Activated B cell treated with CpG ODN at 0.5 μM for 24 hours (primary cell): ENCODE measurements around the gene GDF7. TPM values are rescaled to one million over a fixed set of nuclear protein-coding genes. Genes with fewer than 3 reads are reported as not detected.

Experiments used
- ATAC-seq: fragments of 200-7000 bp; cut with Tn5 transposase; one replicate; pipeline ENCODE4 v1.10.0; 2021; ENCODE audit warnings: low read depth, mild to moderate bottlenecking, moderate library complexity
- CTCF ChIA-PET: fragments of 350-600 bp; sonication (Branson Sonifier 250); formaldehyde crosslinking; loops from one replicate; lab custom pipeline; 2021; ENCODE audit warnings: antibody characterized with exemption; lab: Charles Lee
- POLR2A ChIA-PET: fragments of 350-600 bp; sonication (Branson Sonifier 250); formaldehyde crosslinking; loops from one replicate; lab custom pipeline; 2021; ENCODE audit warnings: antibody characterized with exemption; lab: Charles Lee
- DNase-seq: peaks from one replicate; pipeline ENCODE4 v3.0.0; 2022
- H3K27ac Mint-ChIP-seq: one replicate; pipeline ENCODE4 v1.8.0; 2020; ENCODE audit warnings: mixed read lengths
- H3K27me3 Mint-ChIP-seq: one replicate; pipeline ENCODE4 v1.8.0; 2021; ENCODE audit warnings: mixed read lengths
- H3K36me3 Mint-ChIP-seq: one replicate; pipeline ENCODE4 v1.8.0; 2021; ENCODE audit warnings: low read depth, mixed read lengths
- H3K4me1 Mint-ChIP-seq: one replicate; pipeline ENCODE4 v1.8.0; 2021; ENCODE audit warnings: mixed read lengths
- H3K4me3 Mint-ChIP-seq: one replicate; pipeline ENCODE4 v1.8.0; 2020; ENCODE audit warnings: mild to moderate bottlenecking, mixed read lengths
- H3K9me3 Mint-ChIP-seq: one replicate; pipeline ENCODE4 v1.8.0; 2020; ENCODE audit warnings: mixed read lengths
- intact Hi-C: fragments of 100-400 bp; cut with micrococcal nuclease; formaldehyde crosslinking; loops from one replicate; pipeline ENCODE4 v1.15.1; 2024
- total RNA-seq: library from RNA; stranded (reverse); gene quantifications from 2 replicates; pipeline ENCODE4 v1.2.3, GENCODE V29; 2022
- TF ChIP-seq, protein P1 (sequence below): fragments of 200-600 bp; IDR thresholded peaks from one replicate; pipeline ENCODE4 v1.8.0; 2022; ENCODE audit warnings: antibody characterized with exemption, mild to moderate bottlenecking

The GDF7 gene
- total RNA-seq, 1 donor from 2014 or later = 6.7 TPM

DNA sequence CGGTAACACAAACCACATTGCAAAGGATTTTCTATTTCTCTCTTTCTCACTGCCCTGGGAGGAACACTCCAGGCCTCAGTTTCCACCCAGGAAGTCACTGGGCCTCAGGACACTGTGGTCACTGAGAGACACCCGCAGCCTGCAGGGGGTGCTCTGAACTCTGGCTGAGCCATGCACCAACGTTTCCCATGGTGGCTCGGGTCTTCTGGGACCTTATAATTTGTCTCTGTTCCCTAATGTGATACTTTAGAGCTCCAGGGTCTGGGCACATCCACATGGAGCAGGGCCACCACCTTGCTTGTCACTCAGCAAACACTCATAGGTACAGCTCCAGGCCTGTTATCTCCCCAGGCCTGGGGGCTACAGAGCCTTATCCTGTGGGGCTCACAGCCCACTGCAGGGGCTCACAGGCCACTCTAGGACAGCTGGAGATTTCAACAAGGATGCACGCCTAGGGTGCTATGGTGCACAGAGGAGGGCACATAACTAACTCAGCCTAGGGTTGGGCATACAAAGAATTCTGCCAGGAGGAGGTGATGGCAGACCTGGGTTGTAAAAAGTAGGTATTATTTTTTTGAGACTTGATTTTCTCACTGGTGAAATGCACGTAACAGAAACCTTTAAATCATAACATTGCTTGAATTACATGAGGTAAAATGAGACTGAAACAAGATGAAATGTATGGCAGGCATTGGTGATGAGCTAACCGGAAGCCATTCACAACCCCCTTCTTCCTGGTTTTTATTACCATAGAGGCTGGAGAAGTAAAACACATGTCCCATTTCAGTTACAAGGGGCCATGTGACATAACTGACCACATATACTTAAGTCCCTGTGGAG is 13.0 kb upstream of the GDF7 start:
- ATAC-seq (no peak), DNase-seq (no peak)
- H3K4me1 Mint-ChIP-seq = peaks cover 20% of the 10 kb centered on the region
- H3K27me3 Mint-ChIP-seq = peaks cover 9% of the 10 kb centered on the region
- no peak overlapping the region for H3K27ac Mint-ChIP-seq
- CTCF ChIA-PET = interaction anchor here (0.8 to 1.3 kb wide), 2 partner anchors 9 to 309 kb away, joined by 5 read pairs; no protein-coding TSS in a partner anchor
- intact Hi-C loops = loop anchor here (5.0 to 10.0 kb wide), 2 partner anchors 429 to 1307 kb away; partner anchors contain the start of gene SDC1
- no peaks in the 10 kb centered on the region for H3K9me3 Mint-ChIP-seq
- TF ChIP-seq, protein P1, sequence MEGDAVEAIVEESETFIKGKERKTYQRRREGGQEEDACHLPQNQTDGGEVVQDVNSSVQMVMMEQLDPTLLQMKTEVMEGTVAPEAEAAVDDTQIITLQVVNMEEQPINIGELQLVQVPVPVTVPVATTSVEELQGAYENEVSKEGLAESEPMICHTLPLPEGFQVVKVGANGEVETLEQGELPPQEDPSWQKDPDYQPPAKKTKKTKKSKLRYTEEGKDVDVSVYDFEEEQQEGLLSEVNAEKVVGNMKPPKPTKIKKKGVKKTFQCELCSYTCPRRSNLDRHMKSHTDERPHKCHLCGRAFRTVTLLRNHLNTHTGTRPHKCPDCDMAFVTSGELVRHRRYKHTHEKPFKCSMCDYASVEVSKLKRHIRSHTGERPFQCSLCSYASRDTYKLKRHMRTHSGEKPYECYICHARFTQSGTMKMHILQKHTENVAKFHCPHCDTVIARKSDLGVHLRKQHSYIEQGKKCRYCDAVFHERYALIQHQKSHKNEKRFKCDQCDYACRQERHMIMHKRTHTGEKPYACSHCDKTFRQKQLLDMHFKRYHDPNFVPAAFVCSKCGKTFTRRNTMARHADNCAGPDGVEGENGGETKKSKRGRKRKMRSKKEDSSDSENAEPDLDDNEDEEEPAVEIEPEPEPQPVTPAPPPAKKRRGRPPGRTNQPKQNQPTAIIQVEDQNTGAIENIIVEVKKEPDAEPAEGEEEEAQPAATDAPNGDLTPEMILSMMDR = no peak
- POLR2A ChIA-PET = no interaction called here
- H3K4me3 Mint-ChIP-seq = no peak overlapping the region
- peaks cover 2% of the 10 kb centered on the region for H3K36me3 Mint-ChIP-seq

DNA sequence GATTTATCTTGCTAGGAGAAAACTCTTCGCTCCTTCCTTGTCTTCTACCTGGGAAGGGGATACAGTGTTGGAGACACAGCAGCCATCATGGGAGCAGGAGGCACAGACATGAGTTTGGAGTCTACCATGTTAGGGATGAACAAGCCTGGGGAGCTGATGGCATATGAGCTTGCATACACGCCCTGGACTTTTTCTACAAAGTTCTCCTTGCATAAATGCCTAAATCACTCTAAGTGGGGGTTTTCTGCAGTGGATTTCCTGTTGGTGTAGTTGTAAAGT is 12.5 kb upstream of the GDF7 start:
- peaks cover 2% of the 10 kb centered on the region for H3K36me3 Mint-ChIP-seq
- DNase-seq (no peak), ATAC-seq (no peak)
- H3K9me3 Mint-ChIP-seq = no peaks in the 10 kb centered on the region
- peaks cover 11% of the 10 kb centered on the region for H3K27me3 Mint-ChIP-seq
- H3K4me1 Mint-ChIP-seq = peaks cover 15% of the 10 kb centered on the region
- no peak overlapping the region for H3K4me3 Mint-ChIP-seq
- CTCF ChIA-PET = interaction anchor here (0.8 to 1.3 kb wide), 2 partner anchors 9 to 309 kb away, joined by 5 read pairs; no protein-coding TSS in a partner anchor
- intact Hi-C loops = loop anchor here (5.0 to 10.0 kb wide), 2 partner anchors 430 to 1307 kb away; partner anchors contain the start of gene SDC1
- no peak overlapping the region for H3K27ac Mint-ChIP-seq
- TF ChIP-seq, protein P1 = no peak
- POLR2A ChIA-PET = no interaction called here

DNA sequence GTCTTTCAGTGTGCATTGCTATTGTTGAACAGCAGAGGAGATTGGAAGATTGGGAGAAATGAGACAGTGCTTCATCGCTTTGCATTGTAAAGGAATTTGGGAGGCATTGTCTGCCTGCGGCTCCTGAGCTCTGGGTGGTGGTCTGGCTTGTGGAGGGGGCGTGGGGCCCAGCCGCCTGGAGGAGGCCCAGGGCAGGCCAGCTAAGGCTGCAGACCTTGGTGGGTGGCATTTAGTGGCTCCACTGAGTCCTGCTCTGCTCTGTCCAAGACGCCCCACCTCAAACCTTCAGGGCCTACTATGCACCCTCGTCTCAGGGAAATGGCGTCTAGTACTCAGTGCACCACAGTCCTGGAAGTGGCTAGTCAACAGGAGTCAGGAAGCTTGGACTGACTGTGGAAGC is 10.4 kb upstream of the GDF7 start:
- DNase-seq = no peak
- Mint-ChIP-seq H3K4me1 (no peaks in the 10 kb centered on the region), H3K27me3 (peaks cover 17% of the 10 kb centered on the region), H3K4me3 (no peak overlapping the region), H3K36me3 (no peaks in the 10 kb centered on the region), H3K27ac (no peak overlapping the region), H3K9me3 (no peaks in the 10 kb centered on the region)
- intact Hi-C loops = loop anchor here (10.0 kb wide), 1 partner anchor 432 kb away; the partner anchor contains the start of gene SDC1
- ChIA-PET POLR2A (no interaction called here), CTCF (interaction anchor here (0.8 to 1.4 kb wide), 3 partner anchors 21 to 326 kb away, joined by 3 to 4 read pairs (median 4); no protein-coding TSS in a partner anchor)
- no peak for ATAC-seq
- TF ChIP-seq, protein P1 = no peak

DNA sequence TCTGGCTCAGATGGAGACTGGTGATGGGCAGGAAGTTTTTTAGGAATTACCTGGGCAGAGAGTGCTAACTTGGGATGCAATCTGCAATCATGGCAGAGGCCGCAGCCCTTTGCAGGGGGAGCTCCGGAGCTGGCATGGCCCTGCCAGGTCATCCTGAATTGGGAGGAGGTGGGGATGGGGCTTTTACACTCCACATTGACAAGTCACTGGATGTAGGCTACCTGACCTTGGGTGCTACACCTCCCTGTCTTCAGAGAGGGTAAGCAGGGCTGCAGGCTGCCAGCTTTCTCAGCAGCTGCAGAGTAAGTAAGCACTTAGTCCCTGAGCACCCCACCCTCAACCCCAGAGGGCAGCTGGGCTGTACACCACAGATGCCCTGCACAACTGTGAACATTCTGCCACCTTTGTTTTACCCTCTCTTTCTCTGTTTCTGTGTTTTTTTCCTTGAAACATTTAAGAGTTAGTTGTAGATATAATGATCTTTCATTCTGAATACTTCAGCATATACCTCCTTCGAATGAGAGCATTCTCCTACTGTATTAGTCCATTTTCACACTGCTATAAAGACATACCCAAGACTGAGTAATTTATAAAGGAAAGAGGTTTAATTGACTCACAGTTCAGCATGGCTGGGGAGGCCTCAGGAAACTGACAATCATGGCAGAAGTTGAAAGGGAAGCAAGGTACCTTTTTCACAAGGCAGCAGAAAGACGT is 9.3 kb upstream of the GDF7 start:
- Mint-ChIP-seq H3K27ac (no peak overlapping the region), H3K4me3 (no peak overlapping the region), H3K27me3 (peaks cover 17% of the 10 kb centered on the region), H3K9me3 (no peaks in the 10 kb centered on the region), H3K36me3 (no peaks in the 10 kb centered on the region), H3K4me1 (no peaks in the 10 kb centered on the region)
- DNase-seq (no peak), ATAC-seq (no peak)
- CTCF ChIA-PET = interaction anchor here (1.0 kb wide), 1 partner anchor 327 kb away, joined by 3 read pairs; no protein-coding TSS in a partner anchor
- intact Hi-C loops = loop anchor here (10.0 kb wide), 1 partner anchor 433 kb away; the partner anchor contains the start of gene SDC1
- POLR2A ChIA-PET = no interaction called here
- TF ChIP-seq, protein P1 = no peak
